ENCODE measurements around the gene UBR3. TPM values are rescaled to one million over a fixed set of nuclear protein-coding genes. Genes with fewer than 3 reads are reported as not detected.

The UBR3 gene, protein sequence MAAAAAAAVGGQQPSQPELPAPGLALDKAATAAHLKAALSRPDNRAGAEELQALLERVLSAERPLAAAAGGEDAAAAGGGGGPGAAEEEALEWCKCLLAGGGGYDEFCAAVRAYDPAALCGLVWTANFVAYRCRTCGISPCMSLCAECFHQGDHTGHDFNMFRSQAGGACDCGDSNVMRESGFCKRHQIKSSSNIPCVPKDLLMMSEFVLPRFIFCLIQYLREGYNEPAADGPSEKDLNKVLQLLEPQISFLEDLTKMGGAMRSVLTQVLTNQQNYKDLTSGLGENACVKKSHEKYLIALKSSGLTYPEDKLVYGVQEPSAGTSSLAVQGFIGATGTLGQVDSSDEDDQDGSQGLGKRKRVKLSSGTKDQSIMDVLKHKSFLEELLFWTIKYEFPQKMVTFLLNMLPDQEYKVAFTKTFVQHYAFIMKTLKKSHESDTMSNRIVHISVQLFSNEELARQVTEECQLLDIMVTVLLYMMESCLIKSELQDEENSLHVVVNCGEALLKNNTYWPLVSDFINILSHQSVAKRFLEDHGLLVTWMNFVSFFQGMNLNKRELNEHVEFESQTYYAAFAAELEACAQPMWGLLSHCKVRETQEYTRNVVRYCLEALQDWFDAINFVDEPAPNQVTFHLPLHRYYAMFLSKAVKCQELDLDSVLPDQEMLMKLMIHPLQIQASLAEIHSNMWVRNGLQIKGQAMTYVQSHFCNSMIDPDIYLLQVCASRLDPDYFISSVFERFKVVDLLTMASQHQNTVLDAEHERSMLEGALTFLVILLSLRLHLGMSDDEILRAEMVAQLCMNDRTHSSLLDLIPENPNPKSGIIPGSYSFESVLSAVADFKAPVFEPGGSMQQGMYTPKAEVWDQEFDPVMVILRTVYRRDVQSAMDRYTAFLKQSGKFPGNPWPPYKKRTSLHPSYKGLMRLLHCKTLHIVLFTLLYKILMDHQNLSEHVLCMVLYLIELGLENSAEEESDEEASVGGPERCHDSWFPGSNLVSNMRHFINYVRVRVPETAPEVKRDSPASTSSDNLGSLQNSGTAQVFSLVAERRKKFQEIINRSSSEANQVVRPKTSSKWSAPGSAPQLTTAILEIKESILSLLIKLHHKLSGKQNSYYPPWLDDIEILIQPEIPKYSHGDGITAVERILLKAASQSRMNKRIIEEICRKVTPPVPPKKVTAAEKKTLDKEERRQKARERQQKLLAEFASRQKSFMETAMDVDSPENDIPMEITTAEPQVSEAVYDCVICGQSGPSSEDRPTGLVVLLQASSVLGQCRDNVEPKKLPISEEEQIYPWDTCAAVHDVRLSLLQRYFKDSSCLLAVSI (N-terminal part only)
- 24.3 and 24.7 TPM in 2 replicates for total RNA-seq (ENCODE audit: low replicate concordance)

DNA sequence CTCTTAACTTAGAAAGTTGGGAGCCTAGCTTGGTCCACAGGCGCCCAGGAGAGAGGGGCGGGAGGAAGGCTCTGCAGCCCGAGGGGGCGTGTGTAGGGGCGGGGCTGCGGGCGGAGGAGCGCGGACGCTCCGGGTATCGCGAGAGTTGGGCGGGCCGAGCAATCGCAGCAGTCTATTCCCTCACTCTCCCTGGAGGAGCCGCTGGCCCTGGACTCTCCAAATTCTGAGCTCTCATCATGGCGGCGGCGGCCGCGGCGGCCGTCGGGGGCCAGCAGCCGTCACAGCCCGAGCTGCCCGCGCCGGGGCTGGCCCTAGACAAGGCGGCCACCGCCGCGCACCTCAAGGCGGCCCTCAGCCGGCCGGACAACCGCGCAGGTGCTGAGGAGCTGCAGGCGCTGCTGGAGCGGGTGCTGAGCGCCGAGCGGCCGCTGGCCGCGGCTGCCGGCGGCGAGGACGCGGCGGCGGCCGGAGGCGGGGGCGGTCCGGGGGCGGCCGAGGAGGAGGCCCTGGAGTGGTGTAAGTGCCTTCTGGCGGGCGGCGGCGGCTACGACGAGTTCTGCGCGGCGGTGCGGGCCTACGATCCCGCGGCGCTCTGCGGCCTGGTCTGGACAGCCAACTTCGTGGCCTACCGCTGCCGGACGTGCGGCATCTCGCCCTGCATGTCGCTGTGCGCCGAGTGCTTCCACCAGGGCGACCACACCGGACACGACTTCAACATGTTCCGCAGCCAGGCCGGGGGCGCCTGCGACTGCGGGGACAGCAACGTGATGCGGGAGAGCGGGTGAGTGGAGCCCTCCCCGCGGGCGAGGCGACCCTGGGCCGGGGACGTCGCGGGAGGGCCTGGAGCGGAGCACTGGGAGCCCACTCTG lies at the start of gene UBR3:
TSS of gene UBR3 (plus strand) at position 183 of the 869 bp plus-strand sequence. CDS start at position 237, 54 bp downstream.

DNA sequence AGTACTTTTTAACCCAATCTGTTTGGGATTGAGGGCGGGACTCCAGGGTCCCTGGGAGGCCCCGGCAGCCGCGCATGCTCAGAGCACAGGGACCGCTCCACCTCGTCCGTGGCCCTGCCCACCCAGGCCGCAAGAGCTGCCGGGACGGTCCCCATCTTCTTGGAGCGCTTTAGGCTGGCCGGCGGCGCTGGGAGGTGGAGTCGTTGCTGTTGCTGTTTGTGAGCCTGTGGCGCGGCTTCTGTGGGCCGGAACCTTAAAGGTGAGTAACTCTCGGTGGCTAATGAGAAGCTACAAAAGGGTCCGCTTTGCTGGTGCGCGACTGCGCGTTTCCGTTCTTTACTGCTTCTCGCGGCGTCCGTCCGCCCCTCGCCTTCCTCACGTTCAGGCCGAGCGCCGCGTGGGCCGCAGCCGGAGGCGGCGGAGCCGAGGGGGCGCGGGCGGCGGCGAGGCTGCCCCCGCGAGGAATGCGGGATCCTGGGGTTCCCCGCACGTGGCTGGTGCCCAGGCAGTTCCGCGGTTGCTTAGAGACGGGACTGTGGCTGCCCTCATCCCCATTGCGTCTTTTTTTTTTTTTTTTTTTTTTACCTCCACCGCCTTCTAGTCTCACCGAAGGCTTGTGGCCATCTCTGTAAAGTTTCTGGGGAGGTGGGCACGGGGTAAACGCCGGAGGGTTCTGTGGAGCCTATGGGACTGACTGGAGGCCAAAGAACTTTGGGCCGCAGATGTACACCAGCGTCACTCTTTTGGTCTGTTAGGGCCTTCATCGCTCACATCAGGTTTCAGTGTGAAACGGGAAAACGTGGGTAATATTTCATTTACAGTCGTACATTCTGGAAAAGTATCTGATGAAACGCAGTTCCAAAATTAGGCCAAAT lies 28.3 kb upstream of the UBR3 start, which contains the start of gene SSB:
TSS of gene SSB (plus strand) at position 154 of the 875 bp plus-strand sequence. CDS start 2,090 bp downstream, outside the sequence.

DNA sequence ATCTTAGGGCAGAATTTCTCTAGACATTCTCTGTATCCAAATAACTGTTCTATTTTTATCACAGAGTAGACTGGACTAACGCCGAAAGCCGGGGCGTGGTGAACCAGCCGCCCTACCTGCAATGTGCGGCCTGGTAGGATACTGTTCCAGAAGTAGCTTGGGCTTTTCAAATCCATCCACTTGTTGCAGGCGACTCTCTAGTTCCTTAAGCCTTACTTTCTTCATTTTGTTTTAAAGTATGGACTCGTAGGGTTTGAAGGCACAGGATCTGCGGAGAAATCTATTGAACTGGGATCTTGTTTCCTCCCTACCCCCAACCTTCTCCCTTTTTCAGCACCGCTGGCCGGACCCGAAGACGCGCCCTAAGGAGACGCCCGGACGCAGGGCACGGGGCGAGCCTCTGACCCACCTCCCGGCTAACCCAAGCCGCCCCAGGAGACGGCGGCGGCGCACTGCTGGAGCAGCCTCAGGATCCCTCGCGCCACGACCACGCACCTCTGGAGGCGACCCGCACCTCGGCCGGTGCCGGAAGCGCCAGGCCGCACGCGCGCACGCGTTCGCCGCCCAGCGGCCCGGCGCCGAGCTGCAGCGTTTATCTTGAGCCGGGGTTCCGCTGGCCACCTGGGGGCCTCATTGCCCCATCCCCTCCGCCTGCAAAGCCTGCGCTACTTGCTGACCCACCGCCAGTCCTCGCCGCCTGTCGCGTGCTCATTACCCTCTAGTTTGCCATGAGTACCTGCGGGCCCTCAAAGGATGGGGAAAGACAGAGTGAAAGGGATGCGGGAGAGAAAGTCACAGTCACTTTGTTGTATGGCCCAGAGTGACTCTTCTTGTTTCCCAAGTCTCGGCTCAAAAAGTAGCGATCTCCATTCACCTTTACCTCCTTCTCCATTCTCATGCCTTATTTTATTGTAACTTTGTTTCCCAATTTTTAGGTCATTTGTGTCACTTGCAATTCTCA lies 2.6 kb upstream of the UBR3 start, which contains the start of gene METTL5:
TSS of gene METTL5 (minus strand) at position 533 of the 961 bp plus-strand sequence. CDS start at position 225, 308 bp downstream.

Other genes starting within 250 kb of the UBR3 start
- gene PPIG, start 243.1 kb upstream of the UBR3 start, total RNA-seq (ENCODE audit: low replicate concordance) = 14.7 and 20.7 TPM in 2 replicates
- not detected in 2 replicates for gene CFAP210, start 133.0 kb upstream of the UBR3 start, total RNA-seq (ENCODE audit: low replicate concordance)
- gene PHOSPHO2, start 133.0 kb upstream of the UBR3 start, total RNA-seq (ENCODE audit: low replicate concordance) = 0.94 and 1.2 TPM in 2 replicates
- gene KLHL23, start 93.6 kb upstream of the UBR3 start, total RNA-seq (ENCODE audit: low replicate concordance) = 2.4 and 3.0 TPM in 2 replicates
- 37.2 and 87.2 TPM in 2 replicates for gene SSB, start 28.6 kb upstream of the UBR3 start, total RNA-seq (ENCODE audit: low replicate concordance)
- 32.7 and 35.9 TPM in 2 replicates for gene METTL5, start 2.5 kb upstream of the UBR3 start, total RNA-seq (ENCODE audit: low replicate concordance)